HG03139 (cell line): ENCODE data around the gene SCML1.

Source experiments
- ATAC-seq: cut with Tn5 transposase; IDR thresholded peaks from one replicate; pipeline ENCODE4 v1.9.1; 2021; ENCODE audit not compliant: unreplicated experiment

The SCML1 gene

DNA sequence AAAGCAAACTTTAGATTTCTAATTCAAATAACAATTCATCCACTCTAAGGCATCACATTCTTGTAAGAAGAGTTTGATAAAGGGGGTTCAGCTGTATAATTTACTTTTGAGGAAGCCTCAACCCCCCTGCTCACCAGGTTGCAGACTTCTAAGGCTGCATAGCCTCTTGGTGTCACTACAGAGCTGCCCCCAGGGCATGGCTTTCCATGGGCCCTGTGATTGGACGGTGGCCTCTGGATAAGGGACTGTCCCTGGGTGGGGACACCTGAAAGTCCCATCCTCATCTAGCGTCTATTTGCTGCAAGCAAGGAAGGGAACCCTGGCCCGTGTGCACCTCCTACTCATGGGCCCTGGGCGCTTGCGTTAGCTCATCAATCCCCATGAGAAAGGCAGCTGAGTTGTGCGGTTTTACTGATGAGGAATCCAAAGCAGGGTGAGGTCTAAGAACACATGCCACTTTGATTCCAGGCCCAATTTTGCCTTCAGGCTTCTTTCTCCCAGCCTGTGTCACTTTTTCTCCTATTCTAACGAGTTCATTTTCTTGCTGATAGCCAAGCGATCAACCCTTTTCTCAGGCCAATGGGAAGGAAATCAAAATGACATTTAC lies 51.8 kb downstream of the SCML1 start:
- ATAC-seq, result no peak

DNA sequence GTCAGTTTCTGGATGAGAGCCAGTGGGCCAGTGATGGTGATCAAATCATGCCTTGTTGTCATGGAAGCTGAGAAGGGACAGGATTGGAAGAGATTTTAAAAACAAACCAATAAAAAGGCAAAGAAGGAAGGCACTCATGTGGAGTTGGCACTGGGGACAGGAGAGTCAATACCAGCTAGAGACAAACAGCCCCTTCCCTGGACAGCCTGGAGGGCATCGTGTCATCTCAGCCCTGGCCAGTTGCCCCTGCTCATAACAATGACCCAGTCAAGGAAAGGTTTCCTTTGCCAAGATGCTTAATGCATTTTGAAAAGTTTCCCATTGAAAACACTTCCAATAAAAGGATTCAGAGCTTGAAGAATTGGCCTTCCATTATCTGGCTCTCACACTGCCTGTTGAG lies 55.5 kb downstream of the SCML1 start:
- ATAC-seq, result no peak

DNA sequence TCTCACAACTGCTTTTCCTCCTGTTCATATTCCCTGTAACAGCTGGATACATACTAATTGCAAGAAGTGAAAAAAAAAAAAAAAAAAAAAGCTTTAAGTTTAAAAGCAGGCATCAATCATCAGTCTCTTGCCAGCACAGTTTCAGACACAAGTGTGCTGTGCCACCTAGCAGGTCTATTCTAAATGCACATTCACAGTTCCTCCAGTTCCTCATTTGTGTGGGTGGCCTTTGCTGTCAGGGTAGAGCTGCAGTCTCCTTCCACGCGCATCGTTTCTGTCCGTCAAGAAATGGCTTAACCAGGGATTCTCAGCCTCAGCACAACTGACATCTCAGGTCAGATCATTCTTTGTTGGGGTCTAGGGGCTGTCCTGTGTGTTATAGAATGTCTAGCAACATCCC lies 61.6 kb downstream of the SCML1 start:
- ATAC-seq, result no peak

DNA sequence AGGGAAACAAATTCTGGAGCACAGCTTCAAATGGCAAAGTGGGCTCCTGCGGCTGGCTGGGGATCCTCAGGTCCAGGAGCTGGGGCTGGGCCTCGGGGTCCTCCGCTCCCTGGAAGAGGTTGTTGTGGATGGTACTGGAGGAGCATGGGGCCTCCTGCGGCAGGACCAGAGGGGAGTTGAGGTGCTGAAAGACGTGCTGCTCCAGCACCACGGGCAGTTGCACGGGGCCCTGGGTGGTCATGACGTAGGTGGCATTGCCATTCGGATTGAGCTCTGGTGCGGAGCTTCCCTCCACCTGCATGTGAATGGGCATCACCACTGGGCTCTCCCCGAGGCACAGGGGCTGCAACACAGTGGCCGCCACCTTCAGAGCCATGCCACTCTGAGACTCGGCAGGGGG lies 64.1 kb downstream of the SCML1 start:
- ATAC-seq, result no peak

DNA sequence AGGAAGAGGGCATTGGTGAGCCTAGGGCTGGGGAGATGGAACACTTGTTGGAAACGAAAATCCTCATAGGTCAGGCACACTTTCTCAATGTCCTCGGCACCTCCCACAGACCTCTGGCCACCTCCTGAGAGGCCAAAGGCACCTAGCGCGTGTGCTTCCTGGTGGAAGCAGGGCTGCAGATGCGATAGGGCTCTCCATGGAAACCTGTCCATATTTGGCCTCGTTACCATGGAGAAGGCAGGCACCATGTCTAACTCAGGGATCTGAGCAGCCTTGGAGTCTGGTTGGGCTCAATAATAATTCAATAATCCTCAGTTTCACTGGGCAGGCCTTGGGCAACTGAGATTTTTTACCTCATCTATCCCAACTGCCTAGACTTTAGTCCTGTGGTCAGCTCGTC lies 65.5 kb downstream of the SCML1 start:
- no peak for ATAC-seq

DNA sequence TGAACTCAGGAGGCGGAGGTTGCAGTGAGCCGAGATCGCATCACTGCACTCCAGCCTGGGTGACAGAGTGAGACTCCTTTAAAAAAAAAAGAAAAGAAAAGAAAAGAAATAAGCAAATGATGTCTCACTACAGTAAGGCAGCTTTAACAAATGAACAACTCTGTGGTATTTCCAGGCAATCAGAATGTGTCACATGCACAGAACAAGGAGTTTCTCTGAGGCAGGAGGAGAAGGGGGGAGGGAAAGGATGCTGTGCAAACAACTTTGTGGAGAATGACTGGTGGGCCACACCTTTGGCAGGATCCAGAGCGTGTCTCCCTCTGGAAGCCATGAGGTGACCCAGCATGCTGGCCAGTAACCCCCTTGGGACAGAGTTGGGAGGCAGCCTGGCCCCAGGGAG lies 66.2 kb downstream of the SCML1 start:
- no peak for ATAC-seq
